GM12873 (cell line): Measurements from ENCODE around the gene NCKAP1.

Experiments
- TF ChIP-seq, protein P1 (sequence below): IDR thresholded peaks from 2 replicates; pipeline ENCODE4 v1.5.1; 2012; ENCODE audit warnings: low read depth, mild to moderate bottlenecking, moderate library complexity, low read length, control low read depth; ENCODE audit not compliant: insufficient read depth; ENCODE audit errors: missing control alignments

NCKAP1 gene

DNA sequence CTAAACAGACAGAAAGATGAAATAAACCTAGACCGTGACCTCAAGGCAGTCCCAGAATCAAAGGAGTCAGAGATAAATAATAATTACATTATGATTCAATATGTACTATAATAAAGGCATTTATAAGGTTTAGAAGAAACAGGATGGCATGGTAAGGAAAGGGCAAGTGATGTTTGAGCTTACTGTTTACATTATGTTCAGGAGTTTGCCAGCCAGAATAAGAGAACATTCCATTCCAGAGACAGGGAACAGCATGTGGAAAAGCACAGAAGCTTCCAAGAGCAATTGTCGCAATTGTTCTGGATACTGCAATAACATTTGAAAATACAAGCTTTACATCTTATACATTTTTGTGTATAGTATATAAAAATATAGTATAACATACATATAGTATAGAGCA, 121.8 kb downstream of the NCKAP1 start:
- TF ChIP-seq, protein P1, sequence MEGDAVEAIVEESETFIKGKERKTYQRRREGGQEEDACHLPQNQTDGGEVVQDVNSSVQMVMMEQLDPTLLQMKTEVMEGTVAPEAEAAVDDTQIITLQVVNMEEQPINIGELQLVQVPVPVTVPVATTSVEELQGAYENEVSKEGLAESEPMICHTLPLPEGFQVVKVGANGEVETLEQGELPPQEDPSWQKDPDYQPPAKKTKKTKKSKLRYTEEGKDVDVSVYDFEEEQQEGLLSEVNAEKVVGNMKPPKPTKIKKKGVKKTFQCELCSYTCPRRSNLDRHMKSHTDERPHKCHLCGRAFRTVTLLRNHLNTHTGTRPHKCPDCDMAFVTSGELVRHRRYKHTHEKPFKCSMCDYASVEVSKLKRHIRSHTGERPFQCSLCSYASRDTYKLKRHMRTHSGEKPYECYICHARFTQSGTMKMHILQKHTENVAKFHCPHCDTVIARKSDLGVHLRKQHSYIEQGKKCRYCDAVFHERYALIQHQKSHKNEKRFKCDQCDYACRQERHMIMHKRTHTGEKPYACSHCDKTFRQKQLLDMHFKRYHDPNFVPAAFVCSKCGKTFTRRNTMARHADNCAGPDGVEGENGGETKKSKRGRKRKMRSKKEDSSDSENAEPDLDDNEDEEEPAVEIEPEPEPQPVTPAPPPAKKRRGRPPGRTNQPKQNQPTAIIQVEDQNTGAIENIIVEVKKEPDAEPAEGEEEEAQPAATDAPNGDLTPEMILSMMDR: no peak

DNA sequence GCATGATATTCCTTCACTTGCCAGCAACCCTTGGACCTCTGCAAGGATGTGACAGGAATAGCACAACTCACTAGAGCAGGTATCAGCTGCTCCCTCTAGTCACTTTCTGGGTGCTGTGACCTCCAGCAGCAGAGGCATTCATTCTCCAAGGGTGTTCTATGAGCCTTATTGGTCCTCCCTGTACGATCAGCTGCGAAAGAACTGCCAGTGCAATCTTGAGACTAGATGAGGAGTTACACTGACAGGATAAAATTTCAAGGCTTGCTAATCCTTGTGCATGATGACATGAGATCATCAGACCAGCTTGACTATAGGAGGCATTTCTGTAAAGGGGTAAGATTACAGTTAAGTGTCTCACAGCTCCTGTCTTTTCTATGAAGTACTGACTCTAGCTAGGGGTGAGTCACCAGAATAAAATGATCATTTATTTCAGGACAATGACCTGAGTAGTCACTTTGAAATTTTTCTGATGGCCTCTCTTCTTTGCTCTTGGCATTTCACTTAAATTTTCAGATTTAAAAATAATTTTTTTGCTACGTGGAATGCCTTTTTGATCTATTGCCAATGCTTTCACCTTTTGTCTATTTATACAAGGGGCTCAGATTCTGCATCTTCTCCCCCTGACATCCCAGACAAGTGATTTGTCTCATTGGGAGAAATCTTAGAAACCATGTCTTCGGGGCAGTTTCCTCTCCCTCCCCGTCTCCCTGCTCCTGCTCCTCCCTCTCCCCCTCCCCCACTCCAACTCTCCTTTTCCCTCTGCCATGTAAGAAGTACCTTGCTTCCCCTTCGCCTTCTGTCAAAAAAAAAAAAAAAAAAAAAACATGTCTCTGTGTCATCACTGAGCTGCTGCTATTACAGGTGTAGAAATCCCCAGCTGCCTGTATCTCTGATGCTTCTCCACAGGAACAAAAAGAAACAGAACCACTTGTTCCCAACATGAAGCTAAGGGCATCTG, 122.6 kb downstream of the NCKAP1 start:
- TF ChIP-seq, protein P1: no peak

GRCh38 chr2:182914852-182915251, 123.4 kb downstream of the NCKAP1 start:
- TF ChIP-seq, protein P1: no peak

- TF ChIP-seq, protein P1: no peak
Measured at GRCh38 chr2:182913064-182913463, 125.2 kb downstream of the NCKAP1 start.

GRCh38 chr2:182912518-182912915, 125.7 kb downstream of the NCKAP1 start:
- TF ChIP-seq, protein P1: no peak

DNA sequence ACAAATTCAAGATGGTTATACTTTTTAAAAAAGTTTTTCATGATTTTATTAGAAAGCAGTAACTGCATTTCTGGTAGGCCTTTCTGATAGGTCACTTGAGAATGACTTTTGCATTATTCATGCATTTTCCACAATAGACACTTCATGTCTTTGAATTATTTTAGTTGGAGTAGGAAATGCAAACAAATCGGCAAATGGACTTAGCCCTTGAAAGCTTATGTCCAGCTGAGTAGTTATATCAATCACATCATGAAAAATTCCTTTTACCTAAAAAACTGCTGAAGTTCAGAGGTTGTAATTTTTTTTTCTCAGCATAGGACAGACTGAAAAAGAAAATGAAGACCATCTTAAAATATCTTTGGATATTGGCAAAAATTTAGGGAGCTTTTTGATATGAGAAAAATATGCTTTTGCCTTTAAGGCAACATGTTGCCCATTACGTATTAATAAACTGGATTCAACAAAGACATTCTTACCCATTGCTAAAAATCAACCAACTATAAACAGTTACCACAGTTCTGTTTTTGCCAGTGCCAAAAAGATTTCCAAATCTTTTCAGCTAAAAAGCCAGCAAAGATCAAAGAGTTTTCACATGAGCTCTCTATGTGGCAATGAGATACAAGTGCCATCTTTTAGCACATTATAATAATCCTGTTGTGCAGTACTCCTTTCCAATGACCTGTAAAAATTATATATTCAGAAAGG, 126.3 kb downstream of the NCKAP1 start:
- TF ChIP-seq, protein P1: no peak

DNA sequence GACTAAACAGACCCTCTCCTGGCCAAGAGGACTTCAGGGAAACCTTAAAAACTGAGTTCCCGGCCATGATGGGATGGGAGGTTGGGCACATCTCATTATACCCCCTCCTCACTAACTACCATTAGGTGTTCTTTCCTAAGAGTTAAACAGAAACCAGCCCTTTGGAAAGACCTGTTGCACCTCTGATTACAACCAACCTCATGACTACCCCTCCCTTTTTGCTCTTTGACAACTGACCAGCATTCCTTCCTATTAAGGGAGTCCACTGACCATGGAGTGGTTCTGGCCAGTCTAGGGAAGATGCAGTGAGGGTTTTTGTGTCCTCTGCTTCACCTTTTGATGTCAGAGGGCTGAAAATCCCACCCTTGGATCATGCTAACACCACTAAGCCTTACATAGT, 127.3 kb downstream of the NCKAP1 start:
- TF ChIP-seq, protein P1: no peak
